GM19193 (cell line): Measurements from ENCODE around the gene TUT4.

Experiments used
- POLR2A ChIP-seq: IDR thresholded peaks from 4 replicates; pipeline ENCODE4 v1.6.1; 2011; ENCODE audit not compliant: insufficient read depth, insufficient read length; ENCODE audit errors: extremely low read depth

Gene TUT4

GRCh38 chr1:52582116-52582696, 29.3 kb upstream of the TUT4 start:
- no peak for TF ChIP-seq POLR2A

DNA sequence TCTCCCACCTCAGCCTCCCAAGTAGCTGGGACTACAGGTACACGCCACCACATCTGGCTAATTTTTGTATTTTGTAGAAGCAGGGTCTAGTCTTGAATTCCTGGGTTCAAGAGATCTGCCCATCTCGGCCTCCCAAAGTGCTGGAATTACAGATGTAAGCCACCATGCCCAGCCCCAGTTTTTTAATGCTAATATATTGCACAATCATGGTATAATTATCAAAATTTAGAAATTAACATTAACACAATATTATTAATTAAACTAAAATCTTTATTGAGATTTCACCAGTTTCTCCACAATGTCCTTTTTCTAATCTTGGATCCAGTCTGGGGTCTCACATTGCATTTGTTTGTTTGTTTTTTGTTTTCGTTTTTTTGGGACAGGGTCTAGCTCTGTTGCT, 27.4 kb upstream of the TUT4 start:
- TF ChIP-seq POLR2A: no peak

GRCh38 chr1:52579415-52579814, 26.5 kb upstream of the TUT4 start:
- no peak for TF ChIP-seq POLR2A

GRCh38 chr1:52576074-52576473, 23.2 kb upstream of the TUT4 start:
- TF ChIP-seq POLR2A: no peak

DNA sequence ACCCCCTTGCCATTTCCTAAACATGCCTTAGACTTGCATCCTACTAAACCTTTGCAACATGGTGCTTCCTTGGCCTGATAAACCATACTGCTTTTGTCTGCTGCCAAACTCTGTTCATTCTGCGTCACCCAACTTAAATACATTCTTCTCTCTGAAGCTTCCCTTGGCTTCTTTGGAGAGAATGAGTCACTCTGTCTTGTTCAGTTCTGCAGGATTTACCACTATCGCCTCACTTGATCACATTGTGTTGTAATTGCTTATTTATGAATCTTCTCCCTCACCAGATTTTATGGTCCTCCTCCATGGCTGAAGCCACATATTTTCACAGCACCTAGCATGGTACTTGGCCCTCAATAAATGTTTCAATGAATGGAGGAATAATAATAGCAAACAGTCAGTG, 21.7 kb upstream of the TUT4 start:
- no peak for TF ChIP-seq POLR2A

GRCh38 chr1:52572387-52572786, 19.5 kb upstream of the TUT4 start:
- no peak for TF ChIP-seq POLR2A

DNA sequence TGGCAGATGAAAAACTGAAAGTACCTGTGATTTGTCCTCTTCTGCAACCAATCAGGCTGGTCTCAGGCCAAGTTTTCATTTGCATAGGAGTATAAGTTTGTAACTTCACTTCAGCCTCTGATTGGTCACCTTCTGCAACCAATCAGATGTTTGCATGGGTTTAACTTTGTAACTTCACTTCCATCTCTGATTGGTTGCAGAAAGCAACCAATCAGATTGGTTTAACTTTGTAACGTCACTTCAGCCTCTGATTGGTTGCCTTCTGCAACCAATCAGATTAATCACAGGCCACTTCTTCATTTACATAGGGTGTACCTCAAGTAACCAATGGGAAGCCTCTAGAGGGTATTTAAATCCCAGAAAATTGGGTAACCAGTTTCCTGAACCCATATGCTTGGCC, 18.9 kb upstream of the TUT4 start:
- TF ChIP-seq POLR2A: no peak

- no peak for TF ChIP-seq POLR2A
Observed at GRCh38 chr1:52569449-52570210, 16.7 kb upstream of the TUT4 start.

DNA sequence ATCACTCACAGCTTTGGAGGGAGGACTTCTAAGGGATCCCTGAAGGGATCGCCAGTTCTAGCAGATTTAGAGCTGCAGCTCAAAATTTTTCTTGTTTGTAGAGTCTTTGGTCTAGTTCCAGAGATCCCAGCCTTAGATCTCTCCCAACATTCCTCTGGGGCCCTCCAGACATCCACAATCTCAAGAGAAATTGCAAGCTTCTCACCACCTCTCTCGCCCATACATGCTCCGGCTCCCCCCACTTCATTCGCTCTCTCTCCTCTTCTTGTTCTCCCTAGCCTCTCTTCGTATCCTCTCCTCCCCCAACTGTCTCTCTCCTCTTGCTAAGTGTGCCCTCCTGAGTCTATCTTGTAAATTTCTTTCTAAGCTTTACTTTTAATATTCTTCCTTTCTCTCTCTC, 15.1 kb upstream of the TUT4 start:
- TF ChIP-seq POLR2A: no peak

GRCh38 chr1:52562766-52563165, 9.9 kb upstream of the TUT4 start:
- TF ChIP-seq POLR2A: no peak

DNA sequence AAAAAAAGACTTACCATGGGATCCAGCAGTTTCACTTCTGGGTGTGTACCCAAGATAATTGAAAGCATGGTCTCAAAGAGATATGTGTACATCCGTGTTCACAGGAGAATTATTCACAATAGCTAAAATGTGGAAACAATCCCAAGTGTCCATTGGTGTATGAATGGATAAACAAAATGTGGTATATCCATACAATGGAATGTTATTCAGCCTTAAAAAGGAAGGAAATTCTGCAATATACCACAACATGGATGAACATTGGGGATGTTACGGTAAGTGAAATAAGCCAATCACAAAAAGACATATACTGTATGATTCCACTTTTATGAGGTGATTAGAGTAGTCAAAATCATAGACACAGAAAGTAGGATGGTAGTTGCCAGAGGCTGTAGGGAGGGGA, 7.0 kb upstream of the TUT4 start:
- no peak for TF ChIP-seq POLR2A

- no peak for TF ChIP-seq POLR2A
Observed at GRCh38 chr1:52558941-52559340, 6.0 kb upstream of the TUT4 start.

DNA sequence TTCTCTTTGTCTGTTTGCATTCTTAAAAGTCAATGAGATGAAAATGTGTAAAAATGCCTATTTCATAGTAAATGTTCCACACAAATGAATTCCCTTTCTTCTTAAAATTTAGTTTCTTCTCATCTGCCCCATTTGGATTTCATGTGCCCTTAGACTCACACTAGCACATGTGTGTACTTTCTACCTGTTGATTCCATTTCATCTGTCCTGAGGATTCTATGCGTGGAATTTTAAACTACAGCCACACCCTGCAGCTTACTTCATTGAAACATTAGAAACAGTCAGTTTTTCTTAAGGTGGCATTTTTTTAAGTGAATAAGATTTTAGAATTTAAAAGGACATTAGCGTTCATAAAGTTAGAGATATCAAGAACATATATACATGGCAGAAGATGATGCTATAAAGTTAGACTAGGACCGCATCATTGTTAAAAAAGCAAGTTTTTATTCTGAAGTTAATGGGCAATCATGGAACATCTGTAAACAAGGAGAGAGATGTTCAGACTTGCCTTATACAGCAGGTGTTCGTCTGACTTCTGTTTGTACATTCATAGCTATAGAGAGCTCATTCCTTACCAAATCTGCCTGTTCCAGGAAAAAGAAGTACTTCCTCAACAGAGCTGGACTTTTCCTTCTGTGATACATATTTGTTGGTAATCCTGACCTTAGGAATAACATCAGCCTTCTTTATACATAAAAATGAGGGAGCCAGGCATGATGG, 3.9 kb upstream of the TUT4 start:
- no peak for TF ChIP-seq POLR2A

DNA sequence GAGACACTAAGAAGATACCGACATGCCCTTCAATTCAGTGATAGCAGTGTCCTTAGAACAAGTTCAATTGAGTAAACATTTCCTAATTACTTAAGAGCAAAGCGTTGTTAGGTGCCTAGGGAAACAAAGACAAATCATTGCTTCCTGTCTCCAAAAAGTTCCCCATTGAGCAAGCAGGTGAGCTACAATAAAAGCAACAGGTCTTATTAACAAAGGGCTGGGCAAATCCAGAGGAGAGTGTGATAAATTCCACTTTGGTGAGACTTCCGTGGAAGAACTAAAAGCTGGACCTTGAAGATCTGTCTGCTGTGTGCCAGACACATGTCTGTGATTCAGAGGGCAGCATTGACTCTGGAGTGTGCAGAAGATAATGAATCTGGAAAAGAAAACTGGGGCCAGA, 1.9 kb upstream of the TUT4 start:
- no peak for TF ChIP-seq POLR2A

DNA sequence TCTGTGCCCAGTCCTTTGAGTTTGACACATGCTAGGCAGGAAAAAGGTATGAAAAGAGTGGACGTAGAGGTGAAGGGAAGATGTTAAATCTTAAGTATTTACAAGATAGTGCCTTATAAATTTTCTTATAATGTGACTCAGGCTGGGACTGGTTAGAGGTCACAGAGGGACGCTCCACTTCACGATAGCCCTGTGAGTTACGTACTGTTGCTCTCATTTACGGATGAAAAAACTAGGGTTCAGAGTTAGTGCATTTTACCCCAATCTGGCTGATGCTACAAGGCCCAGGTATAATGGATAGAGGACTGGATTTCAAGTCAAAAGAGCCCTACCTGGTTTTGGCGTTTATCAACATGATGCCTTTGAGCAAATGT, 1.4 kb upstream of the TUT4 start:
- no peak for TF ChIP-seq POLR2A
